Jurkat, Clone E6-1 (cell line): ENCODE data around the gene TM9SF1.

Source experiments
- DNase-seq: peaks from one replicate; pipeline ENCODE4 v3.0.0-alpha.2; 2011; ENCODE audit warnings: low read depth, low spot score
- H3K4me3 ChIP-seq: 2 replicates; pipeline ENCODE4 v1.5.1; 2011; ENCODE audit warnings: mild to moderate bottlenecking, low read length, control low read depth, moderate library complexity

The TM9SF1 gene

GRCh38 chr14:24183014-24183481 is 12.2 kb downstream of the TM9SF1 start:
- no peak for DNase-seq
- H3K4me3 ChIP-seq, result no peak overlapping the region

- H3K4me3 ChIP-seq, result no peak overlapping the region
- no peak for DNase-seq
Observed at GRCh38 chr14:24182110-24182882, 12.9 kb downstream of the TM9SF1 start.

DNA sequence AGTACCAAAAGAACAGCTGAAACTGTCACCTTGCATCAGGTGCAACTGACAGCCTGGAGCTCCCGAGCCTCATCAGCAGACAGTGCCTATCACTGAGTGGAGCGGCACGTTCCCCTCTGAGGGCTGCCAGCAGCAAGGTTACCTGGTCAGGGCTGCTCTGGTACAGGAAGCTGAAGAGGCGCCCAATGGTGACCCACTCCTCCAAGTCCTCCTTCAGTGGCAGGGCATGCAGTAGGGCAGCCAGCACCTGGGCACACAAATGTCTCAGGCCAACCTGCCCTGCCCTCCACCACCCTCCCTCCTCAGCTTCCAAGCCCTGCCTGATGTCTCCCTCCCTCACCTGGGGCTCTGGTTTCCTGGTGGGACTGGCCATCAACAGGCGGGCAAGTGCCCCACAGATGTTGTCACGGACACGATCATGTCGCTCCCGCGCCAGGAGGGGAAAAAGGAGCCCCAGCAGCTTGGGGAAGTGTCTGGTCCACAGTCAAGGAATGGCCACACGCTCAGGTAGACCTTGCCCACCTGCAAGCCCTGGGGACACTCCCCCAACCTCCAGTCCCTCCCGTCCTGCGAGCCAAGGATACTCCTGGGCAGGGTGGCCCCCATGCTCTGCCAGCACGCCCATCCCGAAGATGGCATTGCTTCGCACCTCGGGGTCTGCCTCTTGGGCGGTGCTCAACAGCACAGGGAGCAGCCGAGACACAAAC is 13.7 kb downstream of the TM9SF1 start:
- DNase-seq, result no peak
- H3K4me3 ChIP-seq, result no peak overlapping the region

- H3K4me3 ChIP-seq, result no peak overlapping the region
- no peak for DNase-seq
Observed at GRCh38 chr14:24179961-24180796, 15.1 kb downstream of the TM9SF1 start.

GRCh38 chr14:24179294-24179960 is 15.8 kb downstream of the TM9SF1 start:
- DNase-seq, result no peak
- H3K4me3 ChIP-seq, result no peak overlapping the region

- no peak overlapping the region for H3K4me3 ChIP-seq
- no peak for DNase-seq
Observed at GRCh38 chr14:24178399-24179178, 16.7 kb downstream of the TM9SF1 start.

GRCh38 chr14:24177891-24178290 is 17.4 kb downstream of the TM9SF1 start:
- H3K4me3 ChIP-seq, result no peak overlapping the region
- DNase-seq, result no peak

DNA sequence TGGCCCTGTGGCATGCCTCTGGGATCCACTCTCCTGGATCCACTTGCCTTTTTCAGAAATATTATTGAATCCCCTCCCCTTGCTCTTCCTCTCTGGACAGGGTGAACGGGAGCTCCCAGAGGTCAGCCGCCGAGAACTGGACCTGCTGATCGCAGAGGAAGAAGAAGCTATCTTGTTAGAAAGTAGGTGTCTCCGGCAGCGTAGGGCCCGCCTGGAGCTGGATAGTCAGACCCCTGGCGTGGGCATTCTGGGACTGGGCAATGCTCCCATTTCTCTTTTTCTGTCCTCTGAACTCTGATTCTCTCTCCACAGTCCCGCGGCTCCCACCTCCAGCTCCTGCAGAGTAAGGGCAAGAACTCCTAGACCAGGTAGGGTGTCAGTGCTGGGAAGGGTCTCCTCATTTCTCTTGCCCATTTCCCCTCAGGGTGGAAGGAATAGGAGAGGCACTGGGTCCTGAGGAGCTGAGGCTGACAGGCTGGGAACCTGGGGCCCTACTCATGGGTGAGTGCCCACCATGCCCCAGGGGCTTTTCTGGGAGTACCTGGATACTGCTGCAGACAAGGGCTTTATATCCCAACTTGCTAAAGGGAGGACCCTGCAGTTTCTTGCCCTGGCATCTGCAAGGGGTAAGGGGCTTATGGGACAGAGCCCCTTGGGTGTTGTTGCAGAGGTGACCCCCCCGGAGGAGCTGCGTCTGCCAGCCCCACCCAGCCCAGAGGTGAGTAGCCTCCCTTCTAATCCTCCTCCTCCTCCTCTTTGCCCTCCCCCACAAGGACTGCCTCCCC is 18.0 kb downstream of the TM9SF1 start:
- DNase-seq, result no peak
- no peak overlapping the region for H3K4me3 ChIP-seq

- no peak overlapping the region for H3K4me3 ChIP-seq
- no peak for DNase-seq
Observed at GRCh38 chr14:24176599-24176998, 18.6 kb downstream of the TM9SF1 start.

- no peak for DNase-seq
- no peak overlapping the region for H3K4me3 ChIP-seq
Observed at GRCh38 chr14:24172871-24173281, 22.4 kb downstream of the TM9SF1 start.

DNA sequence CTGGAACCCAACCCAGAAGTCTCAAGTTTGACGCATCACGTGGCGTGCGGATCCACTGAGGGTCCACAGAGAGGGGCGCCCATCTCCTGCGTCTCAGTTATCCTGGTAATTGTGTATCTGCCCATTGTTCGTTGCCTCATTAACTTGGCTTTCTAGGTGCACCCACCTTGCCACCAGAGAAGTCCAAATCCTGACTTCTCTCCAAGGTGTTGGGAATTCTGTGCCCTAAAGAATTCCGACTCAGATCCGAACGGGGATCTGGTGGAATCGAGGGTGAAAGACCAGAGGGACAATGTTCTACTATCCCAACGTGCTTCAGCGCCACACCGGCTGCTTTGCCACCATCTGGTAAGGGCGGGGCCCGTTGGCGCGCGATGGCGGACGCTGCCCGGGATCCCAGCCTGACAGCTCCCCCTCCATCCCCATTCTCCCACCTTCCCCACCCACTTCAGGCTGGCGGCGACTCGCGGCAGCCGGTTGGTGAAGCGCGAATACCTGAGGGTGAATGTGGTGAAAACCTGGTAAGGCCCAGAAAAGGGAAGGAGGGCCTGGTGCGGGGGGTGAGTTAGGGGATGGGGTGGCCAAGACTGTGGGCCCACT is 22.9 kb downstream of the TM9SF1 start:
- H3K4me3 ChIP-seq, result no peak overlapping the region

DNA sequence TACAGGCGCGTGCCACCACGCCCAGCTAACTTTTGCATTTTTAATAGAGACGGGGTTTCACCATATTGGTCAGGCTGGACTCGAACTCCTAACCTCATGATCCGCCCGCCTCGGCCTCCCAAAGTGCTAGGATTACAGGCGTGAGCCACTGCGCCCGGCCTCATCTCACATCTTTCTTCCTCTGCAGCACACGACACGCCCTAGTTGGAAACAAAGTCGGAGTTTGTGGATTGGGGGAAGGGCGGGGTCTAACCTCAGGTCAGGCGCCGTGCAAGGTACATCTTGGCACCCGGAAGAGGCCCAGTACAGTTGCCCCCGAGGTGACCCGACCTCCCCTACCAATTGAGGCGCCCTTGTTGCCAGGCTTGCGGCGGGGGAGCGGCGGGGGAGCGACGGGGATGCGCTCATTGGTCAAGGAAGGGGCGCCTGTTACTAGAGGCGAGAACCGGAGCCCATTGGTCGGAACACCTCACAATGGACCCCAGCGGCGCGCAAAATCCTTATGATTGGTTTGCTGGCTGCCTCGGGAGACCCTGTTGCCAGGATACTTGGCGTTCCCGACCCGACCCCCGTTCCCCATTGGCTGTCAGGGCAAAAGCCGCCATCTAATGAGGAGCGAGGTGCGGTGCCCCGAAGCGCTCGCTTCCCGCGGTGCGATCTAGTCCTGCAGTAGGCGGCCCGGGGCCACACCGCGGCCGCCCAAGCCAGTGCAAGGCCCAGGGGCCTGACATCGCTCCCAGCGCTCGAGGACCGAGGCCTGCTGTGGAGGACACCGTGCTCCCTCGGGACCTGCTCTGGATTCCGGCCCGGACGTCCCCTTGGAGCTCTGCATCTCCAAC is 23.6 kb downstream of the TM9SF1 start, which contains the start of gene REC8:
REC8 (plus strand) TSS at position 659 of the 839 bp plus-strand sequence. CDS start 473 bp downstream, outside the sequence.
- no peak within 1 kb of the TSS for H3K4me3 ChIP-seq
- DNase-seq, result no peak

More for the DNA sequence above, 22.9 kb downstream of the TM9SF1 start:
- no peak for DNase-seq

- H3K4me3 ChIP-seq, result no peak overlapping the region
- DNase-seq, result no peak
Observed at GRCh38 chr14:24167469-24168114, 27.6 kb downstream of the TM9SF1 start.

DNA sequence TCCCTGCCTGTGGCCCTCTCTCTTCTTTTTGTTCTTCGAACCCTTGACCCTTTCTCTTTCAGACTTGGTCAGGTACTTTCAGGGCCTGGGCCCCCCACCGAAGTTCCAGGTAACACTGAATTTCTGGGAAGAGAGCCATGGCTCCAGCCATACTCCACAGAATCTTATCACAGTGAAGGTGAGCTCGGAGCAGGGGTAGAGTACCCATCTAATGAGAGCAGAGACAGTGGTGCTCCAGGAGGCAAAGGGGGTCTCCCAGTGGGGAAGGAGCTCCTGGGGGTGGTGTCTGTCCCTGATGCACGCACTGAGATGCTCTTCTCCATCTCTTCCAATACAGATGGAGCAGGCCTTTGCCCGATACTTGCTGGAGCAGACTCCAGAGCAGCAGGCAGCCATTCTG is 29.5 kb downstream of the TM9SF1 start:
- H3K4me3 ChIP-seq, result no peak overlapping the region

GRCh38 chr14:24164518-24164991 is 30.7 kb downstream of the TM9SF1 start:
- no peak overlapping the region for H3K4me3 ChIP-seq
- no peak for DNase-seq

More for the DNA sequence above, 29.5 kb downstream of the TM9SF1 start:
- DNase-seq, result no peak

DNA sequence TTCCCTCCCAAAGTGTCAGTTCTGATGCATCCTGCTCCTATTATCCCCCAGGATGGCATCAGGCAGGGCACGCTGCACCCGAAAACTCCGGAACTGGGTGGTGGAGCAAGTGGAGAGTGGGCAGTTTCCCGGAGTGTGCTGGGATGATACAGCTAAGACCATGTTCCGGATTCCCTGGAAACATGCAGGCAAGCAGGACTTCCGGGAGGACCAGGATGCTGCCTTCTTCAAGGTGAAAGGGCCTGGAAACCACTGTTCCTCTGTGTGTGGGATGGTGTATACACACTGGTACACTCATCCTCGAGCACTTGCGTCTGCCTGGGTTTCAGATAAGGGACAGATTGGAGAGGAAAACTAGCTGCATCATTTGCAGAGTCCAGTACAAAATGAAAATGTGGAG is 33.1 kb downstream of the TM9SF1 start:
- H3K4me3 ChIP-seq, result no peak overlapping the region
- no peak for DNase-seq
